WTC11 (cell line): ENCODE data around the gene CARD11. TPM values are rescaled to one million over a fixed set of nuclear protein-coding genes. Genes with fewer than 3 reads are reported as not detected.

Source experiments
- ATAC-seq: fragments of 200-7000 bp; cut with Tn5 transposase; 2 replicates; pipeline ENCODE4 v1.10.0; 2021; ENCODE audit warnings: mild to moderate bottlenecking, moderate library complexity
- CTCF ChIA-PET: fragments of 300-600 bp; sonication (Branson Sonifier 250); formaldehyde crosslinking; loops from one replicate; lab custom pipeline; 2021; ENCODE audit warnings: antibody characterized with exemption; lab: Charles Lee
- POLR2A ChIA-PET: fragments of 350-600 bp; sonication (Branson Sonifier 250); formaldehyde crosslinking; loops from one replicate; lab custom pipeline; 2021; ENCODE audit warnings: antibody characterized with exemption; lab: Charles Lee
- DNase-seq: peaks from one replicate; pipeline ENCODE4 v3.0.0; 2021; ENCODE audit warnings: low spot score
- H3K27ac Mint-ChIP-seq: 2 replicates; pipeline ENCODE4 v1.8.0; 2021; ENCODE audit warnings: mixed read lengths
- H3K27me3 Mint-ChIP-seq: 2 replicates; pipeline ENCODE4 v1.8.0; 2021; ENCODE audit warnings: low read depth, mild to moderate bottlenecking, moderate library complexity, mixed read lengths
- H3K36me3 Mint-ChIP-seq: 2 replicates; pipeline ENCODE4 v1.8.0; 2021; ENCODE audit warnings: mixed read lengths
- H3K4me1 Mint-ChIP-seq: 2 replicates; pipeline ENCODE4 v1.8.0; 2022; ENCODE audit warnings: mixed read lengths
- H3K4me3 Mint-ChIP-seq: 2 replicates; pipeline ENCODE4 v1.8.0; 2021; ENCODE audit warnings: mild to moderate bottlenecking, moderate library complexity, mixed read lengths
- H3K9me3 Mint-ChIP-seq: 2 replicates; pipeline ENCODE4 v1.8.0; 2021; ENCODE audit warnings: mixed read lengths
- AFF4 ChIP-seq: sonication (generic); formaldehyde crosslinking; IDR thresholded peaks from 2 replicates; pipeline ENCODE4 v1.8.1; 2023; ENCODE audit warnings: mild to moderate bottlenecking, missing genetic modification reagents, borderline replicate concordance
- ATF1 ChIP-seq: sonication (generic); formaldehyde crosslinking; IDR thresholded peaks from 2 replicates; pipeline ENCODE4 v1.8.1; 2023; ENCODE audit warnings: mild to moderate bottlenecking, moderate library complexity, missing genetic modification reagents
- CBFB ChIP-seq: sonication (generic); formaldehyde crosslinking; IDR thresholded peaks from 2 replicates; pipeline ENCODE4 v1.8.1; 2022; ENCODE audit warnings: mild to moderate bottlenecking, low read depth, missing genetic modification reagents
- CREB1 ChIP-seq: sonication (generic); formaldehyde crosslinking; IDR thresholded peaks from 2 replicates; pipeline ENCODE4 v1.8.0; 2023; ENCODE audit warnings: mild to moderate bottlenecking, missing genetic modification reagents
- CREM ChIP-seq: sonication (generic); formaldehyde crosslinking; IDR thresholded peaks from 2 replicates; pipeline ENCODE4 v1.8.1; 2022; ENCODE audit warnings: mild to moderate bottlenecking, missing genetic modification reagents, moderate library complexity
- ESRRA ChIP-seq: sonication (generic); formaldehyde crosslinking; IDR thresholded peaks from 2 replicates; pipeline ENCODE4 v1.8.1; 2022; ENCODE audit warnings: mild to moderate bottlenecking, missing genetic modification reagents, borderline replicate concordance
- ETV6 ChIP-seq: sonication (generic); formaldehyde crosslinking; IDR thresholded peaks from 2 replicates; pipeline ENCODE4 v1.8.1; 2022; ENCODE audit warnings: mild to moderate bottlenecking, missing genetic modification reagents
- FOXJ3 ChIP-seq: sonication (generic); formaldehyde crosslinking; IDR thresholded peaks from 2 replicates; pipeline ENCODE4 v1.9.0; 2021; ENCODE audit warnings: missing genetic modification reagents, mild to moderate bottlenecking, borderline replicate concordance
- FOXP4 ChIP-seq: sonication (generic); formaldehyde crosslinking; IDR thresholded peaks from 2 replicates; pipeline ENCODE4 v1.8.0; 2022; ENCODE audit warnings: mild to moderate bottlenecking, missing genetic modification reagents
- GABPB1 ChIP-seq: sonication (generic); formaldehyde crosslinking; IDR thresholded peaks from 2 replicates; pipeline ENCODE4 v1.8.1; 2023; ENCODE audit warnings: mild to moderate bottlenecking, missing genetic modification reagents
- JUN ChIP-seq: sonication (generic); formaldehyde crosslinking; IDR thresholded peaks from 2 replicates; pipeline ENCODE4 v1.8.0; 2023; ENCODE audit warnings: mild to moderate bottlenecking, missing genetic modification reagents
- KAT7 ChIP-seq: sonication (generic); formaldehyde crosslinking; IDR thresholded peaks from 2 replicates; pipeline ENCODE4 v1.8.1; 2023; ENCODE audit warnings: missing genetic modification reagents, mild to moderate bottlenecking, borderline replicate concordance
- MLX ChIP-seq: sonication (generic); formaldehyde crosslinking; IDR thresholded peaks from 2 replicates; pipeline ENCODE4 v1.8.1; 2023; ENCODE audit warnings: mild to moderate bottlenecking, missing genetic modification reagents, moderate library complexity
- MXD4 ChIP-seq: fragments of 250-450 bp; sonication (Bioruptor Pico); IDR thresholded peaks from 2 replicates; pipeline ENCODE4 v1.8.0; 2021; ENCODE audit warnings: mild to moderate bottlenecking, moderate library complexity, borderline replicate concordance
- NFYB ChIP-seq: sonication (generic); formaldehyde crosslinking; conservative IDR thresholded peaks from 2 replicates; pipeline ENCODE4 v1.8.0; 2022; ENCODE audit warnings: low read depth, missing genetic modification reagents
- PRRX2 ChIP-seq: fragments of 250-450 bp; sonication (Bioruptor Pico); IDR thresholded peaks from 2 replicates; pipeline ENCODE4 v1.8.0; 2021; ENCODE audit warnings: mild to moderate bottlenecking
- RELA ChIP-seq: sonication (generic); formaldehyde crosslinking; IDR thresholded peaks from 2 replicates; pipeline ENCODE4 v1.8.1; 2022; ENCODE audit warnings: missing genetic modification reagents, mild to moderate bottlenecking, borderline replicate concordance
- SMAD4 ChIP-seq: sonication (generic); formaldehyde crosslinking; IDR thresholded peaks from 2 replicates; pipeline ENCODE4 v1.8.0; 2022; ENCODE audit warnings: mild to moderate bottlenecking, missing genetic modification reagents
- ZNF138 ChIP-seq: sonication (generic); formaldehyde crosslinking; conservative IDR thresholded peaks from 2 replicates; pipeline ENCODE4 v1.8.1; 2022; ENCODE audit warnings: mild to moderate bottlenecking, moderate library complexity, missing genetic modification reagents
- ZNF219 ChIP-seq: sonication (generic); formaldehyde crosslinking; IDR thresholded peaks from 2 replicates; pipeline ENCODE4 v1.8.0; 2023; ENCODE audit warnings: missing genetic modification reagents, mild to moderate bottlenecking, borderline replicate concordance
- ZNF232 ChIP-seq: sonication (generic); formaldehyde crosslinking; IDR thresholded peaks from 2 replicates; pipeline ENCODE4 v1.8.0; 2022; ENCODE audit warnings: mild to moderate bottlenecking, missing genetic modification reagents
- ZNF396 ChIP-seq: fragments of 250-450 bp; sonication (Bioruptor Pico); IDR thresholded peaks from 2 replicates; pipeline ENCODE4 v1.8.0; 2021; ENCODE audit warnings: mild to moderate bottlenecking, moderate library complexity, borderline replicate concordance
- ZNF425 ChIP-seq: fragments of 250-450 bp; sonication (Bioruptor Pico); conservative IDR thresholded peaks from 2 replicates; pipeline ENCODE4 v1.9.0; 2021; ENCODE audit warnings: mild to moderate bottlenecking
- total RNA-seq: library from RNA; stranded (reverse); gene quantifications from 3 replicates; pipeline ENCODE4 v1.2.3, GENCODE V29; 2021
- TF ChIP-seq, protein P1 (sequence below): sonication (generic); formaldehyde crosslinking; IDR thresholded peaks from 2 replicates; pipeline ENCODE4 v1.8.1; 2022; ENCODE audit warnings: missing genetic modification reagents, borderline replicate concordance

CARD11 gene
- total RNA-seq, 1 experiment from 2014 or later = 40.8 TPM

- H3K27ac Mint-ChIP-seq = no peak overlapping the region
- ATAC-seq (no peak), DNase-seq (no peak)
- no peaks in the 10 kb centered on the region; the same call in 1 of the 2 replicates for H3K27me3 Mint-ChIP-seq
- H3K9me3 Mint-ChIP-seq = peaks cover 10% of the 10 kb centered on the region
- H3K36me3 Mint-ChIP-seq = peaks cover 15% of the 10 kb centered on the region
- POLR2A ChIA-PET = no interaction called here
- TF ChIP-seq CBFB (CRISPR knock-in tag) = no peak
- TF ChIP-seq RELA (CRISPR knock-in tag) = no peak
- no peak for TF ChIP-seq AFF4
- TF ChIP-seq ZNF138 (CRISPR knock-in tag) = no peak
- TF ChIP-seq MLX (CRISPR knock-in tag) = no peak
- no peak for TF ChIP-seq MXD4 (CRISPR knock-in tag)
- TF ChIP-seq ZNF219 = no peak
- TF ChIP-seq, protein P1, sequence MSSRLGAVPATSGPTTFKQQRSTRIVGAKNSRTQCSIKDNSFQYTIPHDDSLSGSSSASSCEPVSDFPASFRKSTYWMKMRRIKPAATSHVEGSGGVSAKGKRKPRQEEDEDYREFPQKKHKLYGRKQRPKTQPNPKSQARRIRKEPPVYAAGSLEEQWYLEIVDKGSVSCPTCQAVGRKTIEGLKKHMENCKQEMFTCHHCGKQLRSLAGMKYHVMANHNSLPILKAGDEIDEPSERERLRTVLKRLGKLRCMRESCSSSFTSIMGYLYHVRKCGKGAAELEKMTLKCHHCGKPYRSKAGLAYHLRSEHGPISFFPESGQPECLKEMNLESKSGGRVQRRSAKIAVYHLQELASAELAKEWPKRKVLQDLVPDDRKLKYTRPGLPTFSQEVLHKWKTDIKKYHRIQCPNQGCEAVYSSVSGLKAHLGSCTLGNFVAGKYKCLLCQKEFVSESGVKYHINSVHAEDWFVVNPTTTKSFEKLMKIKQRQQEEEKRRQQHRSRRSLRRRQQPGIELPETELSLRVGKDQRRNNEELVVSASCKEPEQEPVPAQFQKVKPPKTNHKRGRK = no peak
- no peak for TF ChIP-seq ETV6 (CRISPR knock-in tag)
- TF ChIP-seq ZNF425 (CRISPR knock-in tag) = no peak
- peaks cover 5% of the 10 kb centered on the region for H3K4me1 Mint-ChIP-seq
- no peak overlapping the region for H3K4me3 Mint-ChIP-seq
- CTCF ChIA-PET = no interaction called here
These were observed 87.6 kb downstream of the CARD11 start for GRCh38 chr7:2956076-2956475.

DNA sequence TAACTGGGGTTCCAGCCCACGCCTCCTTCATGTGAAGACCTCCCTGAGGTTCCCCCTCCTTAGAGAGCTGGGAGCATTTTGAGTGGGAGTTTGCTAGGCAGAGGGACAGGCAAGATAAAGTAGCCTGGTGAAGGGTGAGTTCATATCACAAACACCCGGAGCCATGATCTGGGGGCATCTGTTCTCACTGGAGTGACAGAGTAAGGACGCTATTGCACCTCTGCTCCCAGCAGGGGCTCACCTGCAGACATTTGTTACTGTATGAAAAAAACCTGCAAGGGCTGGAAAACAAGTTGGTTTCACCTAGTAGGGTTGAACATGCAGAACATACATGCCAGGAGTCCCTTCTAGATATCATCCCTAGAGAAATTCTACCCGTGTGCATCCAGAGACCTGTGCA lies 88.4 kb downstream of the CARD11 start:
- ChIA-PET POLR2A (no interaction called here), CTCF (no interaction called here)
- Mint-ChIP-seq H3K9me3 (peaks cover 15% of the 10 kb centered on the region), H3K36me3 (peaks cover 23% of the 10 kb centered on the region), H3K27me3 (no peaks in the 10 kb centered on the region; the same call in 1 of the 2 replicates), H3K4me1 (peaks cover 5% of the 10 kb centered on the region), H3K4me3 (no peak overlapping the region), H3K27ac (no peak overlapping the region)
- ATAC-seq (no peak), DNase-seq (peak; percentile 3)
- TF ChIP-seq CREB1 (CRISPR knock-in tag) (no peak), CREM (no peak), PRRX2 (CRISPR knock-in tag) (no peak), KAT7 (no peak), ZNF396 (no peak), FOXP4 (CRISPR knock-in tag) (no peak), JUN (CRISPR knock-in tag) (no peak), ESRRA (CRISPR knock-in tag) (no peak), ZNF232 (CRISPR knock-in tag) (no peak), ATF1 (no peak), SMAD4 (no peak), GABPB1 (CRISPR knock-in tag) (no peak), FOXJ3 (no peak), NFYB (CRISPR knock-in tag) (no peak)
